ENCODE data around the gene LDLRAD4. TPM values are rescaled to one million over a fixed set of nuclear protein-coding genes. Genes with fewer than 3 reads are reported as not detected.
A peak's percentile ranks its signal among the peaks of the same experiment; 100 is the strongest.

Gene LDLRAD4
- total and polyA plus RNA-seq, 8 donors: 14.1 to 26.6 (median 18.8) TPM

- Histone ChIP-seq H3K4me1 (no peaks in the 10 kb centered on the region), H3K27me3 (no peaks in the 10 kb centered on the region), H3K4me3 (no peak overlapping the region), H3K27ac (no peak overlapping the region), H3K36me3 (no peaks in the 10 kb centered on the region), H3K9me3 (no peaks in the 10 kb centered on the region)
- DNase-seq (no peak), ATAC-seq (no peak)
- TF ChIP-seq CTCF (IDR thresholded peaks at IDR 0.05): no peak
- intact Hi-C loops (cut with DNase I): no loop called here
Observed at GRCh38 chr18:13186687-13187086, 31.9 kb upstream of the LDLRAD4 start.

- H3K4me1 ChIP-seq: no peaks in the 10 kb centered on the region
- no peak for DNase-seq
- ATAC-seq: no peak
- no peak for TF ChIP-seq CTCF (IDR thresholded peaks at IDR 0.05)
- no peak overlapping the region for H3K27ac ChIP-seq
- H3K36me3 ChIP-seq: no peaks in the 10 kb centered on the region
- H3K4me3 ChIP-seq: no peak overlapping the region
- H3K27me3 ChIP-seq: no peaks in the 10 kb centered on the region
- intact Hi-C loops (cut with DNase I): no loop called here
- no peaks in the 10 kb centered on the region for H3K9me3 ChIP-seq
Observed at GRCh38 chr18:13187498-13187897, 31.1 kb upstream of the LDLRAD4 start.

GRCh38 chr18:13191031-13191430, 27.5 kb upstream of the LDLRAD4 start:
- no peak for ATAC-seq
- Histone ChIP-seq H3K27ac (no peak overlapping the region), H3K4me1 (no peaks in the 10 kb centered on the region), H3K4me3 (no peak overlapping the region), H3K36me3 (no peaks in the 10 kb centered on the region), H3K9me3 (peaks cover 0 to 2% of the 10 kb centered on the region in 2 donors), H3K27me3 (no peaks in the 10 kb centered on the region)
- intact Hi-C loops (cut with DNase I): no loop called here
- TF ChIP-seq CTCF (IDR thresholded peaks at IDR 0.05): no peak
- DNase-seq: no peak

- intact Hi-C loops (cut with DNase I): no loop called here
- H3K4me1 ChIP-seq: no peaks in the 10 kb centered on the region
- ATAC-seq (peak; percentile 33), DNase-seq (peak in 2 of 4 donors; percentile 44 to 61)
- no peaks in the 10 kb centered on the region for H3K36me3 ChIP-seq
- H3K27me3 ChIP-seq: no peaks in the 10 kb centered on the region
- H3K9me3 ChIP-seq: peaks cover 0 to 2% of the 10 kb centered on the region in 2 donors
- no peak overlapping the region for H3K27ac ChIP-seq
- no peak overlapping the region for H3K4me3 ChIP-seq
- TF ChIP-seq CTCF (IDR thresholded peaks at IDR 0.05): no peak
Observed at GRCh38 chr18:13191779-13192178, 26.8 kb upstream of the LDLRAD4 start.

- ATAC-seq: no peak
- DNase-seq: no peak
- Histone ChIP-seq H3K4me3 (no peak overlapping the region), H3K27me3 (no peaks in the 10 kb centered on the region), H3K36me3 (no peaks in the 10 kb centered on the region), H3K27ac (no peak overlapping the region), H3K4me1 (no peaks in the 10 kb centered on the region), H3K9me3 (peaks cover 0 to 2% of the 10 kb centered on the region in 2 donors)
- no peak for TF ChIP-seq CTCF (IDR thresholded peaks at IDR 0.05)
- intact Hi-C loops (cut with DNase I): no loop called here
Observed at GRCh38 chr18:13192970-13193369, 25.6 kb upstream of the LDLRAD4 start.
